GM10847 (cell line): ENCODE measurements around the gene CD38.

Experiments used
- POLR2A ChIP-seq: IDR thresholded peaks from 2 replicates; pipeline ENCODE4 v1.6.1; 2011; ENCODE audit not compliant: insufficient read length; ENCODE audit errors: extremely low read depth

The CD38 gene

DNA sequence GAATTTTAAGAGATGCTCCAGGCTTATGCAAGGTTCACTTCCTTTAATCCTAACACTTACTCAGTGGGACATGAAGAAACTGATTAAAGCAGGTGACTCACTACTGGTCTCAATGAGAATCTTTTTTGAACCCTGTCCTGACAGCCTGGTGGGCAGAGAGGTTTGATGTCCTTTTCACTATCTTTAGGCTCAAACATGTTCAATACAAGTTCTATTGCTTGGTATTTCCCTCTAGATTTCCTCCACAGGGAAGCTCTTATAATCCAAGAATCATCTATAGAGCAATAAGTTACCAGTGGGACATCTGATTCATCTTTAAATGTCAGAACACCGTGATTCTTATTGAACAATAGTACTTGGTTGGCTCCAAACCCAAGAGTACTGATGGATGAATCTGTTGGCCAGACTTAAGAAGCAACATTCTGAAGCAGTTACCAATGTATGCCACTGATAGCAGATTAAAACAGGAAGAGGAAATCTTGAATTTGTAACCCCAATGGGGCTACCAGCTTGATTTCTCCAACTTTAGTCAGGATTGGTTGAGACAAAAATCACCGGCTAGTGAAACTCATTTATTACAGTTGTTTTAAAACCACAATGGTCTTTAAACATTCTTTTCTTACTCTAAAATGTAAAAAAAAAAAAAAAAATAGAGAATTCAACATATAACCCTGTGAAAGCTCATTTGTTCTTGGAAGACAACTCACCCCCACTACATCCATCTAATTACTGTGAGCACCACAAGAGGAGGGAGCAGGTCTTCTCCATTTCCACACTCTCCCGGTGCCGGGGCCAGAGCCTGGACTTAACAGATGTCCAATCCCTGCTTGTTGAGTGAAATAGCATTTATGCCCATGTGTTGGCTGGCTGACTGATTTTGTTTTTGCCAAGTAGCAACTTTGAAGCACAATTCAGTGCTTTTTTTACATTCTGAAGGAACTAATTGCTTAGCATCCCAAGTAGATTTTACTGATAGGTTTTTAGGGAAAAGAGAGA is 117.1 kb downstream of the CD38 start:
- TF ChIP-seq POLR2A: no peak

DNA sequence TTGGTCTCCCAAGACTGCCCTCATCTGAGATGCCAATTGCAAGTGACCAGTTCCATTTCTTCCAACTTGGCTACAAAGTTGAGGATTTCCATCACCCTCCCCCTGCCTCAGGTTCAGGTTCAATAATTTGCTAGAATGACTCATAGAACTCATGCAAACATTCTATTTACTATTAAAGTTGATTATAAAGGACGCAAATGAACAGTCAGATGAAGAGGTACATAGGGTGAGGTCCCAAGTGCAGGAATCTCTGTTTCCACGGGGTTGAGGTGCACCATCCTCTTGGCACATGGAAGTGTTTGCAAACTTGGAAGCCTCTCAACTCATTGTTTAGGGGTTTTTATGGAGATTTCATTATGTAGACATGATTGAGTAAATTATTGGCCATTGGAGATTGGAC is 119.4 kb downstream of the CD38 start:
- TF ChIP-seq POLR2A: no peak

DNA sequence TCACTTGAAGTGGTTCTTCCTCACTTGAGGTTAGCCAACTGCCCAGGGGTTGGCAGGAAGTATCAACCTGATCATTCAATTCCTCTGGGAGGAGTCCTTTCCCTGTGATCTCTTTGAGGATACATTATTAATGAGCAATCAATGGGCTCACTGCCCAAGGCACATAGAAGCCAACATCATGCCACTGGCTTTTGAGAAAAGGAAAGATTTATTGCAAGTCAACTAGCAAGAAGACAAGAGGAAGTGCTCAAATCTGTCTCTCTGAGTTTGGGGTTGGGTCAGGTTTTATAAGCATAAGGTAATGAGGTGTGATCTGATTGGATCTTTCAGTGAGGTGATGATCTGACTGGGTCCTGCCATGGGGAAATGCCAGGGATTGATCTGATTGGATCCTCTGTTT is 120.8 kb downstream of the CD38 start:
- TF ChIP-seq POLR2A: no peak

DNA sequence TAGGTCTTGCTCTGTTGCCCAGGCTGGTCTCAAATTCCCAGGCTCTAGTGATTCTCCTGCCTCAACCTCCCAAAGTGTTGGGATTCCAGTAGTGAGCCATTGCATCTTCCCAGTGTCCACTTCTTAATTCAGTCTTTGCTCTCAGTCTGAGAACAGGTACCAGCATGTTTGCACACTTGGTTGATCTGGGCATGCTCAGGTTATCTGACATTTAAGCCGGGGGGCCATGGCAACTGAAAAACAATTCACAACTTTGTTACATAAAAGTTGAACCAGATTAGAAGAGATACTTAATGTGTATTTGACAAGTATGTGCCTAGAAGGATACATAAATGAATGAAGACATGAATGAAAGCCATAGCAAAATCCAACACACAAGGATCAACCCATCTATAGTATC is 121.4 kb downstream of the CD38 start:
- no peak for TF ChIP-seq POLR2A

DNA sequence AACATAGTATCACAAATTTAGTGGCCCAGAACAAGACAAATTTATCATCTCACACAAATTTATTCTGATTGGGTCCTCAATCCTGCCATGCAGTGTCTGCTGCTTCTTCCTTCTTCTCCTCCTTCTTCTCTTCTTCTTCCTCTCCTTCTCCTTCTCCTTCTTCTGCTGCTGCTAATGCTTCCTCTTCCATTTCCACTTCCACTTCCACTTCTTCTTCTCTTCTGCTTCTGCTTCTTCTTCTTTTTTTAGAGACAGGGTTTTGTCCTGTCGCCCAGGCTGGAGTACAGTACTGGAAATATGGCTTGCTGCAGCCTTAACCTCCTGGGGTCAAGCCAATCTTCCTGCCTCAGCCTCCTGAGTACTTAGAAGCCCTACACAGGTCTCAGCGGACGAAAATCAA is 122.9 kb downstream of the CD38 start:
- no peak for TF ChIP-seq POLR2A

DNA sequence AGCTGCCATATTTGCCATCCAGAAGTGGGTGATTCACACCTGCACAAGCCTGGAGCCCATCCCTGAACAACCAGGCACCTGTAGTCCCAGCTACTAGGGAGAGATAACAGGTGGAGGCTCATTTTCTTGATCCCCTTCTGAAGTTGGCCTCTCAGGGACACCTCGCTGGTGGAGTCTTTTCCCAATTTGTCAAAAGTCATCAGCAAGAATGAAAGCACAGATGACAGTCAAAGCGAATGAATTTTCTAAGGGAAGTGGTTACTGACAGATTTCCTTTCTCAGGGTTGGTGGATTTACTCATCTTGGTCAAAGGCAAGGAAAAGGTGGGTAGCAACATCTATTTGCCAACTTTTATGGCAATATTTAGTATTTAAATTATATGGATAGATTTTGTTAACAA is 123.9 kb downstream of the CD38 start:
- no peak for TF ChIP-seq POLR2A

DNA sequence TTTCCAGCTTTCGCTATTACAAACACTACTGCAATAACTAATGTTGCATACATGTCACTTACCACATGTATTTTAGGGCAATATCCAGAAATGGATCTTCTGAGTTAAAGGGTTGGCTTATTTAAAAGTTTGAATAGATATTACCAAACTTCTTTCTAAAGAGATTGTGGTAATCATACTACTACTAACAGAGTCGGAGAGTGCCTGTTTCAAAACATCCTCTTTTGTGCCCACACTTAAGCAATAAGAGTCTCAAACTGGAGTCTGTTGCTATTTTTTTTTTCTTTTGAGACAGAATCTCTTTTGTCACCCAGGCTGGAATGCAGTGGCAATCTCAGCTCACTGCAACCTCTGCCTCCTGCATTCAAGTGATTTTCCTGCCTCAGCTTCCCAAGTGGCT is 124.6 kb downstream of the CD38 start:
- no peak for TF ChIP-seq POLR2A
